Activated T-cell treated with anti-CD3 and anti-CD28 coated beads for 24 hours (primary cell): Measurements from ENCODE around the gene PPHLN1.
"Not testable (repeated sequence)": the region's sequence is repeated elsewhere in the genome, so short reads cannot be mapped to it uniquely, and the experiment has no call there.

ENCODE experiments used
- DNase-seq: peaks from one replicate; pipeline ENCODE4 v3.0.0-alpha.2; 2020; ENCODE audit warnings: low read depth

The PPHLN1 gene

GRCh38 chr12:42370013-42370412 lies 44.0 kb downstream of the PPHLN1 start:
- no peak for DNase-seq

GRCh38 chr12:42372154-42372791 lies 46.3 kb downstream of the PPHLN1 start:
- DNase-seq: peak; percentile 9

- DNase-seq: no peak
Observed at GRCh38 chr12:42373669-42374068, 47.7 kb downstream of the PPHLN1 start.

- DNase-seq: no peak
Observed at GRCh38 chr12:42380733-42381132, 54.8 kb downstream of the PPHLN1 start.

GRCh38 chr12:42382013-42382696 lies 56.2 kb downstream of the PPHLN1 start:
- DNase-seq: no peak

GRCh38 chr12:42385326-42385841 lies 59.4 kb downstream of the PPHLN1 start:
- no peak for DNase-seq

GRCh38 chr12:42386308-42386707 lies 60.3 kb downstream of the PPHLN1 start:
- DNase-seq: no peak

- DNase-seq: not testable (repeated sequence)
Observed at GRCh38 chr12:42388086-42388485, 62.1 kb downstream of the PPHLN1 start.

- no peak for DNase-seq
Observed at GRCh38 chr12:42394429-42394828, 68.5 kb downstream of the PPHLN1 start.

- DNase-seq: no peak
Observed at GRCh38 chr12:42396473-42397259, 70.7 kb downstream of the PPHLN1 start.

- DNase-seq: no peak
Observed at GRCh38 chr12:42402821-42403411, 76.9 kb downstream of the PPHLN1 start.

GRCh38 chr12:42407306-42407705 lies 81.3 kb downstream of the PPHLN1 start:
- no peak for DNase-seq

- DNase-seq: no peak
Observed at GRCh38 chr12:42409471-42409870, 83.5 kb downstream of the PPHLN1 start.

- no peak for DNase-seq
Observed at GRCh38 chr12:42410340-42410739, 84.4 kb downstream of the PPHLN1 start.

GRCh38 chr12:42420395-42420794 lies 94.4 kb downstream of the PPHLN1 start:
- DNase-seq: no peak

- DNase-seq: no peak
Observed at GRCh38 chr12:42421844-42422779, 96.1 kb downstream of the PPHLN1 start.

- DNase-seq: no peak
Observed at GRCh38 chr12:42422785-42423184, 96.8 kb downstream of the PPHLN1 start.

- no peak for DNase-seq
Observed at GRCh38 chr12:42426746-42427145, 100.8 kb downstream of the PPHLN1 start.

GRCh38 chr12:42428850-42429249 lies 102.9 kb downstream of the PPHLN1 start:
- no peak for DNase-seq

GRCh38 chr12:42432517-42433140 lies 106.7 kb downstream of the PPHLN1 start:
- DNase-seq: no peak

GRCh38 chr12:42440608-42441007 lies 114.6 kb downstream of the PPHLN1 start:
- no peak for DNase-seq
